Lung (tissue), 16 donors: ENCODE results near the gene KRT16. TPM values are rescaled to one million over a fixed set of nuclear protein-coding genes. Genes with fewer than 3 reads are reported as not detected.
"Not testable (repeated sequence)": the region's sequence is repeated elsewhere in the genome, so short reads cannot be mapped to it uniquely, and the experiment has no call there.

ENCODE experiments used
- ATAC-seq: fragments of 200-7000 bp; cut with Tn5 transposase; one replicate; pipeline ENCODE4 v1.9.1; 2020; ENCODE audit warnings: moderate number of reproducible peaks; ENCODE audit not compliant: insufficient read depth, low FRiP score
- DNase-seq, 3 donors: peaks; one replicate each; pipeline ENCODE4 v3.0.0-alpha.2; 2013 to 2017
- H3K27ac ChIP-seq, 2 donors: one replicate each; pipeline ENCODE4 v1.5.1; 2013; ENCODE audit warnings: mild to moderate bottlenecking in 2 of 2, moderate library complexity in 2 of 2, control low read depth in 1 of 2, inconsistent platforms in 1 of 2, low read depth in 1 of 2, low read length in 1 of 2
- H3K27me3 ChIP-seq, 3 donors: one replicate each; pipeline ENCODE4 v1.5.1; 2013; ENCODE audit warnings: low read length in 2 of 3; ENCODE audit not compliant: control insufficient read depth in 3 of 3, insufficient read depth in 3 of 3
- H3K36me3 ChIP-seq, 4 donors: one replicate each; pipeline ENCODE4 v1.5.1; 2013; ENCODE audit warnings: low read length in 4 of 4, mild to moderate bottlenecking in 1 of 4, moderate library complexity in 1 of 4; ENCODE audit not compliant: control insufficient read depth in 4 of 4, insufficient read depth in 4 of 4
- H3K4me1 ChIP-seq, 5 donors: one replicate each; pipeline ENCODE4 v1.5.1; 2013; ENCODE audit warnings: low read length in 5 of 5, mild to moderate bottlenecking in 2 of 5, moderate library complexity in 1 of 5; ENCODE audit not compliant: control insufficient read depth in 5 of 5, insufficient read depth in 5 of 5
- H3K4me3 ChIP-seq: one replicate; pipeline ENCODE4 v1.5.1; 2013; ENCODE audit warnings: mild to moderate bottlenecking, control low read depth, moderate library complexity
- H3K9ac ChIP-seq, 2 donors: one replicate each; pipeline ENCODE4 v1.5.1; 2013; ENCODE audit warnings: low read length in 2 of 2, control low read depth in 1 of 2; ENCODE audit not compliant: insufficient read depth in 1 of 2
- H3K9me3 ChIP-seq, 4 donors: one replicate each; pipeline ENCODE4 v1.5.1; 2013; ENCODE audit warnings: low read length in 3 of 4, mild to moderate bottlenecking in 1 of 4, moderate library complexity in 1 of 4; ENCODE audit not compliant: control insufficient read depth in 4 of 4, insufficient read depth in 3 of 4
- WGBS, 2 donors: extraction: QIAGEN DNeasy Blood & Tissue Kit; methylation state at CpG; one replicate each; pipeline ENCODE4 v1.1.7; 2013; 5-methylcytosine and 5-hydroxymethylcytosine counted together
- long read RNA-seq, 5 donors: transcript quantifications; one replicate each; lab custom pipeline, GENCODE V29; 2026
- polyA plus RNA-seq, 2 donors: library from polyadenylated mRNA; stranded (reverse); fragments of 200-250 nt; gene quantifications; one replicate each; pipeline ENCODE4 v1.2.1, GENCODE V29; 2013
- total RNA-seq, 2 donors: library from RNA; depleted of rRNA in 1 of 2; stranded (reverse); fragments of >200 nt in 1 of 2; gene quantifications; one replicate each; pipeline ENCODE4 v1.2.1, GENCODE V29; 2014 to 2021
- TF ChIP-seq, protein P1 (sequence below): IDR thresholded peaks from 2 replicates; pipeline ENCODE4 v1.5.1; 2012; ENCODE audit warnings: mild to moderate bottlenecking; ENCODE audit errors: control extremely low read depth, extremely low read depth
- donor health status: control.
- donor health status: control.
- donor health status: Bipolar disorder and iron deficiency.
- donor health status: healthy.
- donor health status: DM: yes; HTN: yes; CAD: no.

The KRT16 gene
- total RNA-seq (under 1 TPM in 1 of 2 donors, not detected in 1; 0.28 TPM), polyA plus RNA-seq (under 1 TPM; 0.10 to 0.18 TPM)
- long read RNA-seq, donor 1 = 0 reads
- long read RNA-seq, donor 2 = 0 reads
- long read RNA-seq, donor 3 = 0 reads
- long read RNA-seq, donor 4 = 0 reads
- long read RNA-seq, donor 5 = 0 reads

DNA sequence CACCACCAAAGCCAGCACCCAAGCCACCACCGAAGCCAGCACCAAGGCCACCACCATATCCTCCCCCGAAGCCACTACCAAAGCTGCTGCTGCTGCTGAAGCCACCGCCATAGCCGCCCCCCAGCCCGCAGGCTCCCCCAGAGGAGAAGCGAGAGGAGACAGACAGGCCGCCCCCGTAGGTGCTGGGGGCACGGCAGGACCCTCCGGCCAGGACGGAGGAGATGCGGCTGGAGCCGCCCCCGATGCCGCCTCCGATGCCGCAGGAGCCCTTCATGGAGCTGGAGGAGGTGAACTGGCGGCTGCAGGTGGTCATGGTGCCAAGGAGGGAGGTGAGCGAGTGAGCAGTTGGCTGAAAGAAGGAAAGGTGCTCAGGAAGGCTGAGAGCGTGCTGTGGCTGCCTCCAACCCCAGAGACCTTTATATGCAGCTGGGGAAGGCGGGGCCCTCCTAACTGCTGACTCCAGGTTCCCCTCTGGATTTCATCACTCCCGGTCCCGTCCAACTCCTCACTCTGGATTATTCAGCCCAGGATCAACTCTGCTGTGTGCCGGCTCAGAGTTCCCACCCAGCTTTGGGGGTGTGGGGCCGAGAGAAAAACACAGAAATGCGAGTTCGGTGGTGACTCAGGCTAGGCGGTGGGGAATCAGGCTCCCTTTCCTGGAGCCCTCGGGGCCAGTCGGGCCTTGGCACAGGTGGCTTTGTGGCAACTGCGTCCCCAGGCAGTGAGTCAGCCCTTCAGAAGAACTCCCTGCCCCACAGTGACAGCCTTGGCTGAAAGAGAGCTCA, at the start of gene KRT16:
Gene KRT16, minus strand, starts transcription at position 392 of the 785 bp plus-strand sequence. Its CDS starts 79 bp downstream, at position 313.
- DNase-seq = peak in 1 of 3 donors; percentile 9
- not testable (repeated sequence) for H3K36me3 ChIP-seq, ATAC-seq, H3K4me1 ChIP-seq, H3K9ac ChIP-seq, H3K27ac ChIP-seq, H3K27me3 ChIP-seq, H3K4me3 ChIP-seq, H3K9me3 ChIP-seq
- WGBS, 2 donors = 76 to 80% methylated on average over 30 to 31 of the region's 31 CpGs

DNA sequence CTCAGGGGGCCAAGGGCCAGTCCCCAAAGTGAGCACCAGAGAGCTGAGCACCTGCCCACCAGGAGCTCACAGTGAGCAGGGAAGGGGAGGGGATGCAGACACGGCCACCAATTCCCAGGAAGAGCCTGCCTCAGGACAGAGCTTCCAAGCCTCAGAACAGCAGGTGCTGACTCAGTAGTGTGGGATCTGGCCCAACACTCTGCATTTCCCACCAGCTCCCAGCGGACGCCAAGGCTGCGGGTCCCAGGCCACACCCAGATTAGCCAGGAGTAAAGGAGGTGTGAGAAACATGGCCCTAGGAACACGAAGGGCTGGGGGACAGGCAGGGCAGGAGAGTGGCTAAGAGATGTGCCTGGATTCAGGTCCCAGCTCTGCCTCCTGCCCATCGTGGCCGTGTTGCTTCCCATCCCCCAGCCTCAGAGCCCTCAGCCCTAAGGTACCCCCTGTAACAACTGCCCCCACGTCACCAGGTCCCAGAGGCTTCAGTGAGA, 47.7 kb upstream of the KRT16 start:
- H3K27ac ChIP-seq = no peak overlapping the region
- TF ChIP-seq, protein P1, sequence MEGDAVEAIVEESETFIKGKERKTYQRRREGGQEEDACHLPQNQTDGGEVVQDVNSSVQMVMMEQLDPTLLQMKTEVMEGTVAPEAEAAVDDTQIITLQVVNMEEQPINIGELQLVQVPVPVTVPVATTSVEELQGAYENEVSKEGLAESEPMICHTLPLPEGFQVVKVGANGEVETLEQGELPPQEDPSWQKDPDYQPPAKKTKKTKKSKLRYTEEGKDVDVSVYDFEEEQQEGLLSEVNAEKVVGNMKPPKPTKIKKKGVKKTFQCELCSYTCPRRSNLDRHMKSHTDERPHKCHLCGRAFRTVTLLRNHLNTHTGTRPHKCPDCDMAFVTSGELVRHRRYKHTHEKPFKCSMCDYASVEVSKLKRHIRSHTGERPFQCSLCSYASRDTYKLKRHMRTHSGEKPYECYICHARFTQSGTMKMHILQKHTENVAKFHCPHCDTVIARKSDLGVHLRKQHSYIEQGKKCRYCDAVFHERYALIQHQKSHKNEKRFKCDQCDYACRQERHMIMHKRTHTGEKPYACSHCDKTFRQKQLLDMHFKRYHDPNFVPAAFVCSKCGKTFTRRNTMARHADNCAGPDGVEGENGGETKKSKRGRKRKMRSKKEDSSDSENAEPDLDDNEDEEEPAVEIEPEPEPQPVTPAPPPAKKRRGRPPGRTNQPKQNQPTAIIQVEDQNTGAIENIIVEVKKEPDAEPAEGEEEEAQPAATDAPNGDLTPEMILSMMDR = no peak
- DNase-seq = no peak

DNA sequence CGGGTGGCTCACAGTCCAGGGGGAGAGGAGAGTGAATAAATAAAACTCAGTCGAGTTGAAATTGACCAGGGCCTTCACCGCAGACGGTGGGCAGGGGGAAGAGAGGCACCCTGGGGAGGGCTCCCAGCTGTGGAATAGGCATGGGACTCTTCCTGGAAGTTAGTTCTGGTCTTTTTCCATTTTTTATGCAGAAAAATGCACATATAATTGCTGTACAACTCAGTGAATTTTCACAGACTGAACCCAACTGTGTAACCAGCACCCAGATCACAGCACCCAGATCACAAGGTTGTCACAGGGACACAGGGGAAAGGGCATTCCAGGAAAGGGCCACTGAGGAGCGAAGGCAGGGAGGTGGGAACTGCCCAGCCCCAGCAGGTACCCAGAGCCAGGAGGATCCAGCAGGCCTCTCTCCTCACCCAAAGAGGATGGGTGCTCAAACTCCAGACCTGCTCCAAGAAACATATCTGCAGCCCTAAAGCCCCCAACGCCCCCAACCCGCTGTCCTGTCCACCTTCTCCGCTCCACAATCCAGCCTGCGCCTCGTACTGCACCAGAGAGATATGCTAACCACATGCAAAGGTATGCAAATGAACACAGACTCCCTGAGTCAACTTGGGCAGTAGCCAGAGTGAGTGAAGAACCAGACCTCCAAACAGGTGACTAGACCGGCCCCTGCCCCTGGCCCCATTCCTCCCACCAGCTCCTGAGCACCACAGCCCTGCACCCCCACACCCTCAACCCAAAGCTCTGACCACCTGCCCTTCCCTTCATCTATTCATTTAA, 47.1 kb upstream of the KRT16 start:
- ATAC-seq = no peak
- TF ChIP-seq, protein P1 = no peak
- H3K4me1 ChIP-seq = peaks cover 0 to 12% (median 2%) of the 10 kb centered on the region in 5 donors
- no peaks in the 10 kb centered on the region for H3K36me3 ChIP-seq
- H3K9ac ChIP-seq = no peak overlapping the region
- H3K27me3 ChIP-seq = peaks cover 0 to 5% (median 0%) of the 10 kb centered on the region in 3 donors
- H3K27ac ChIP-seq = no peak overlapping the region
- H3K4me3 ChIP-seq = no peak overlapping the region
- H3K9me3 ChIP-seq = no peaks in the 10 kb centered on the region
- no peak for DNase-seq
- WGBS, 2 donors = 83 to 85% methylated on average over 11 of the region's 11 CpGs

More for the DNA sequence above, 47.7 kb upstream of the KRT16 start:
- Histone ChIP-seq H3K36me3 (no peaks in the 10 kb centered on the region), H3K9ac (no peak overlapping the region), H3K27me3 (peaks cover 0 to 5% (median 0%) of the 10 kb centered on the region in 3 donors), H3K4me1 (peaks cover 0 to 9% (median 2%) of the 10 kb centered on the region in 5 donors), H3K4me3 (no peak overlapping the region), H3K9me3 (no peaks in the 10 kb centered on the region)
- no peak for ATAC-seq
- 76 to 78% methylated on average over 8 of the region's 8 CpGs for WGBS, 2 donors

DNA sequence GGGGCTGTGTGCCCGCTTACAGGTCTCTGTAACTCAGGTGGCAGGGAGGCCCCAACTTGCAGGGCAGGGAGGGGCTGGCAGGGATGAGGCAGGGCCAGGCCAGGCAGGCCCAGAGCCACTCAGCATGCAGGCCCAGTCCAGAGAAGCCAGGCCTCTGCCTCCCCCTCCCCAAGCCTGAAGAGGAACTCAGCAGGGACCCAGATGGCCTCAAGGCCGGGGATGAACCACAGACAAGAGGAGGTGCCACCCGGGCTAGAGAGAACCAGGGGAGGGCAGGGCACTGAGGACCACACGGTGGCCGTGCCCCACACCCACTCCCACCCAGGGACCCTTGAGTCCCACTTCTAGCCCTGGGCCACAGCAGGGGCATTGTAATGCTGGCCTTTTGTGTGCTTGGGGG, 46.3 kb upstream of the KRT16 start:
- DNase-seq = no peak
- no peak for ATAC-seq
- Histone ChIP-seq H3K4me1 (peaks cover 0 to 20% (median 3%) of the 10 kb centered on the region in 5 donors), H3K36me3 (no peaks in the 10 kb centered on the region), H3K4me3 (no peak overlapping the region), H3K27ac (no peak overlapping the region), H3K9ac (no peak overlapping the region), H3K27me3 (peaks cover 0 to 4% (median 0%) of the 10 kb centered on the region in 3 donors), H3K9me3 (no peaks in the 10 kb centered on the region)
- TF ChIP-seq, protein P1 = no peak
- WGBS, 2 donors = 53 to 69% methylated on average over 5 of the region's 5 CpGs
